SH-SY5Y (cell line): ENCODE results near the gene ATP8B4.

Source experiments
- GATA2 ChIP-seq: IDR thresholded peaks from 2 replicates; pipeline ENCODE4 v1.6.1; 2011; ENCODE audit warnings: mild to moderate bottlenecking, low read depth, low read length
- GATA3 ChIP-seq: IDR thresholded peaks from 2 replicates; pipeline ENCODE4 v1.6.1; 2011; ENCODE audit warnings: low read depth, mild to moderate bottlenecking, low read length, moderate library complexity

DNA sequence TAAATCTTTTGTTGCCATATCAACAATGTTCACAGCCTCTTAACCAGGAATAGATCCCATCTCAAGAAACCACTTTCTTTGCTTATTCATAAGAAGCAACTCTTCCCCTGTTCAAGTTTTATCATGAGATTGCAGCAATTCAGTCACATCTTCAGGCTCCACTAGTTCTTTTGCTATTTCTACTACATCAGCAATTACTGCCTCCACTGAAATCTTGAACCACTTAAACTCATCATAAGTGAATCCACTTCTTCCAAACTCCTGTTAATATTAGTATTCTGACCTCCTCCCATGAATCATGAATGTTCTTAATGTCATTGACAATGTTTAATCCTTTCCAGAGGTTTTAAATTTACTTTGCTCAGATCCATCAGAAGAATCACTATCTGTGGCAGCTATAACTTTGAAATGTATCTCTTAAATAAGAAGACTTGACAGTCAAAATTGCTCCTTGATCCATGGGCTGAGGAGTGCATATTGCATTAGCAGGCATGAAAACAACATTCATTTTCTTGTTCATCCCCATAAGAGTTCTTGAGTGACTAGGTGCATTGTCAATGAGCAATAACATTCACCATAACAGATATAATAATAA, 292.3 kb downstream of the ATP8B4 start:
- no peak for TF ChIP-seq GATA2
- TF ChIP-seq GATA3 = no peak
